Natural killer cell (primary cell): Measurements from ENCODE around the gene EPHA2. TPM values are rescaled to one million over a fixed set of nuclear protein-coding genes. Genes with fewer than 3 reads are reported as not detected.

Source experiments
- ATAC-seq, 3 donors: fragments of 150-1000 bp in 2 of 3; fragments of 200-7000 bp in 1 of 3; cut with Tn5 transposase; 1 replicate in 1 of 3; 2 replicates in 2 of 3; pipeline ENCODE4 v1.10.0; 2021; ENCODE audit warnings: mild to moderate bottlenecking in 2 of 3, moderate library complexity in 2 of 3
- DNase-seq, 2 donors: peaks; one replicate each; pipeline versions ENCODE4 v3.0.0 to v3.0.0-alpha.2; 2013 to 2021; ENCODE audit warnings: mixed read lengths in 1 of 2
- H3K27ac ChIP-seq: one replicate; pipeline ENCODE4 v1.5.1; 2013; ENCODE audit warnings: mild to moderate bottlenecking, low read length
- H3K27me3 ChIP-seq: one replicate; pipeline ENCODE4 v1.6.1; 2013; ENCODE audit warnings: low read length; ENCODE audit not compliant: control insufficient read depth, insufficient read depth
- H3K36me3 ChIP-seq: one replicate; pipeline ENCODE4 v1.6.1; 2013; ENCODE audit warnings: low read length; ENCODE audit not compliant: control insufficient read depth, insufficient read depth
- H3K4me1 ChIP-seq: one replicate; pipeline ENCODE4 v1.6.1; 2013; ENCODE audit warnings: low read length; ENCODE audit not compliant: control insufficient read depth, insufficient read depth
- H3K4me3 ChIP-seq: one replicate; pipeline ENCODE4 v1.5.1; 2013; ENCODE audit warnings: low read length
- H3K9me3 ChIP-seq: one replicate; pipeline ENCODE4 v1.6.1; 2013; ENCODE audit warnings: low read length; ENCODE audit not compliant: control insufficient read depth, insufficient read depth
- H3K27ac Mint-ChIP-seq, 2 donors: one replicate each; pipeline ENCODE4 v1.8.0; 2022; ENCODE audit warnings: mild to moderate bottlenecking in 2 of 2, mixed read lengths in 2 of 2, moderate library complexity in 1 of 2
- H3K27me3 Mint-ChIP-seq, 2 donors: one replicate each; pipeline ENCODE4 v1.8.0; 2022; ENCODE audit warnings: low read depth in 2 of 2, mixed read lengths in 2 of 2
- H3K36me3 Mint-ChIP-seq: one replicate; pipeline ENCODE4 v1.8.0; 2022; ENCODE audit warnings: mixed read lengths
- H3K4me1 Mint-ChIP-seq, 2 donors: one replicate each; pipeline ENCODE4 v1.8.0; 2022; ENCODE audit warnings: mixed read lengths in 2 of 2
- H3K4me3 Mint-ChIP-seq: one replicate; pipeline ENCODE4 v1.8.0; 2022; ENCODE audit warnings: mild to moderate bottlenecking, moderate library complexity, mixed read lengths
- H3K9me3 Mint-ChIP-seq, 2 donors: one replicate each; pipeline ENCODE4 v1.8.0; 2022; ENCODE audit warnings: mixed read lengths in 2 of 2
- CTCF ChIP-seq: fragments of 200-600 bp; IDR thresholded peaks from one replicate; pipeline ENCODE4 v1.8.0; 2022; ENCODE audit warnings: antibody characterized with exemption
- WGBS: methylation state at CpG from one replicate; pipeline ENCODE4 v1.1.7; 2013; ENCODE audit warnings: missing lambda C conversion rate; ENCODE audit not compliant: insufficient coverage; 5-methylcytosine and 5-hydroxymethylcytosine counted together
- intact Hi-C: fragments of 100-400 bp; cut with micrococcal nuclease; formaldehyde crosslinking; loops from one replicate; pipeline ENCODE4 v1.14.2; 2022
- total RNA-seq, 4 donors: library from RNA; stranded (reverse); fragments of 120-200 nt in 1 of 4; gene quantifications; one replicate each; pipeline versions ENCODE4 v1.2.3 to v1.2.4, GENCODE V29; 2013 to 2022

Gene EPHA2
- total RNA-seq, 3 donors from 2014 or later (not counting 1 experiment from before 2014, with no cell fraction given), result 0.13 TPM; not detected in 2

DNA sequence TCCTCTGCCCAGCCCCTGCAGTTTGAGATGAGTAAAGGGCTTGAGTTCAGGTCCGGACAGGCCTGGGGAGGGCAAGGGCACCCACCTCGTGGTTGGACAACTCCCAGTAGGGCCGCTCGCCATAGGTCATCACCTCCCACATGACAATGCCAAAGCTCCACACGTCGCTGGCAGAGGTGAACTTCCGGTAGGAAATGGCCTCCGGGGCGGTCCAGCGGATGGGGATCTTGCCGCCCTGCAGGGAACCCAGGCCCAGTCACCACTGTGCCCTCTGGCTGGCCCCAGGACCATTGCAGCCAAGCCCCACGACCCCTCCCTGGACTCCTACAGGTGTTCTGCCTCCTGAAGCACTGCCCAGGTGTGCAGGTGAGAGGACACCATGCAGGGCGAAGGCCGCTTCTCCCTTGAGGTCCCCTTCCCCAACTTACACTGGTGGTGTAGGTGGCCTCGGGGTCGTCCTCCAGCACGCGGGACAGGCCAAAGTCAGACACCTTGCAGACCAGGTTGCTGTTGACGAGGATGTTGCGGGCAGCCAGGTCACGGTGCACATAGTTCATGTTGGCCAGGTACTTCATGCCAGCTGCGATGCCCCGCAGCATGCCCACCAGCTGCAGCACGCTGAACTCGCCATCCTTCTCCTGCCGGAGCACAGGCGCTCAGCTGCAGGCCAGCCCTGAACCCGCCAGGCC is 24.1 kb downstream of the EPHA2 start:
- Mint-ChIP-seq H3K36me3 (no peaks in the 10 kb centered on the region), H3K27ac (no peak overlapping the region), H3K9me3 (no peaks in the 10 kb centered on the region), H3K4me1 (peaks cover 0 to 14% of the 10 kb centered on the region in 2 donors), H3K4me3 (no peak overlapping the region), H3K27me3 (peaks cover 0 to 3% of the 10 kb centered on the region in 2 donors)
- Histone ChIP-seq H3K4me3 (no peak overlapping the region), H3K36me3 (no peaks in the 10 kb centered on the region), H3K27ac (no peak overlapping the region), H3K27me3 (no peaks in the 10 kb centered on the region), H3K9me3 (no peaks in the 10 kb centered on the region), H3K4me1 (no peaks in the 10 kb centered on the region)
- intact Hi-C loops, result no loop called here
- 92% methylated on average over 28 of the region's 28 CpGs for WGBS
- DNase-seq, result no peak
- no peak for ATAC-seq
- no peak for TF ChIP-seq CTCF

GRCh38 chr1:16130827-16131226 is 25.0 kb downstream of the EPHA2 start:
- Histone ChIP-seq H3K27me3 (no peaks in the 10 kb centered on the region), H3K27ac (no peak overlapping the region), H3K4me1 (no peaks in the 10 kb centered on the region), H3K9me3 (no peaks in the 10 kb centered on the region), H3K36me3 (no peaks in the 10 kb centered on the region), H3K4me3 (no peak overlapping the region)
- Mint-ChIP-seq H3K36me3 (no peaks in the 10 kb centered on the region), H3K27me3 (peaks cover 0 to 5% of the 10 kb centered on the region in 2 donors), H3K27ac (no peak overlapping the region), H3K9me3 (no peaks in the 10 kb centered on the region), H3K4me1 (peaks cover 0 to 19% of the 10 kb centered on the region in 2 donors), H3K4me3 (no peak overlapping the region)
- intact Hi-C loops, result no loop called here
- WGBS, result 86% methylated on average over 6 of the region's 6 CpGs
- TF ChIP-seq CTCF, result no peak
- DNase-seq (no peak), ATAC-seq (no peak)

GRCh38 chr1:16129921-16130543 is 25.8 kb downstream of the EPHA2 start:
- DNase-seq (no peak), ATAC-seq (no peak)
- Histone ChIP-seq H3K4me3 (no peak overlapping the region), H3K36me3 (no peaks in the 10 kb centered on the region), H3K4me1 (peaks cover under 1% of the 10 kb centered on the region), H3K9me3 (no peaks in the 10 kb centered on the region), H3K27me3 (no peaks in the 10 kb centered on the region), H3K27ac (no peak overlapping the region)
- Mint-ChIP-seq H3K27me3 (peaks cover 0 to 5% of the 10 kb centered on the region in 2 donors), H3K9me3 (no peaks in the 10 kb centered on the region), H3K27ac (no peak overlapping the region), H3K4me1 (peaks cover 0 to 23% of the 10 kb centered on the region in 2 donors), H3K4me3 (no peak overlapping the region), H3K36me3 (no peaks in the 10 kb centered on the region)
- 92% methylated on average over 16 of the region's 16 CpGs for WGBS
- intact Hi-C loops, result no loop called here
- no peak for TF ChIP-seq CTCF
